ENCODE data around the gene ODAM.

DNA sequence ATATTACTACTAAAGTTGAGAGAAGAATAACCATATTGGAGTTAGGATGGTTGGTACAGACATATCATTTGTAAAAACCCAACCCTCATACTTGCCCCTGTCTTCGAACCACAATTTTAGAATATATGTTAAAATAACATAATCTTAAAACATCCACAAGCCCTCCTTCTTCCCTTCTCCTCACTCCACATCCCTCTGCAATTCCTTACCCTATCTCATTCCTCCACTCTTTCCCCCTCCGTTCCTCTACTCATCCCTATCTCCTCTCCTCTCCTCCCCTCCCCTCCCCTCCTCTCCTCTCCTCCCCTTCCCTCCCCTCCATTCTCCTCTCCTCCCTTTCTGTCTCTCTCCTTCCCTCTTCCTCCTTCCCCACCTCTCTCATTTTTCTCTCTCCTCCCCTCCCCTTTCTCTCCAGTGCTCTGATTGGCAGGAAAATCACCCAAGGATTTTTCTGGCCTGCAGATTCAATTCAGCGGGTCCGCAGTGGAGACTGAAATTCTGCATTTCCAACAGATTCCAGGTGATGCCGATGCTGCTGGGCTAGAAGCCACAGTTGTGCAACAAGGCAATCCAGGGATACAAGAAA lies 17.4 kb upstream of the ODAM start:
- no peak for TF ChIP-seq POLR2A (IDR thresholded peaks at IDR 0.05; ENCODE audit: low read depth, low read length)
- no peak for TF ChIP-seq POLR2AphosphoS5 (IDR thresholded peaks at IDR 0.05; ENCODE audit: low read depth, low read length)
- TF ChIP-seq SPI1 (IDR thresholded peaks at IDR 0.05; ENCODE audit: low read depth, low read length), result no peak
- TF ChIP-seq POU2F2 (IDR thresholded peaks at IDR 0.05; ENCODE audit: low read depth, low read length), result no peak

Measured in GM12891 (cell line).